ENCODE data around the gene DEFB125.

GRCh38 chr20:61230-61629, 26.2 kb upstream of the DEFB125 start:
- TF ChIP-seq CTCF (IDR thresholded peaks at IDR 0.05) (no peak), POLR2A (IDR thresholded peaks at IDR 0.05) (no peak), POLR2AphosphoS5 (IDR thresholded peaks at IDR 0.05) (no peak)
